Right lobe of liver (tissue), 6 donors: Measurements from ENCODE around the gene STAT3. TPM values are rescaled to one million over a fixed set of nuclear protein-coding genes. Genes with fewer than 3 reads are reported as not detected.

Experiments
- ATAC-seq, 4 donors: fragments of 200-7000 bp; cut with Tn5 transposase; one replicate each; pipeline ENCODE4 v1.9.1; 2020; ENCODE audit warnings: mild to moderate bottlenecking in 4 of 4, moderate library complexity in 4 of 4
- DNase-seq, 3 donors: peaks; one replicate each; pipeline ENCODE4 v3.0.0-alpha.2; 2020
- H3K27ac ChIP-seq, 3 donors: fragments of 200-600 bp; one replicate each; pipeline ENCODE4 v1.8.0; 2022
- H3K27me3 ChIP-seq, 2 donors: fragments of 200-600 bp; one replicate each; pipeline ENCODE4 v1.8.0; 2022
- H3K36me3 ChIP-seq, 4 donors: fragments of 200-600 bp; sonication (generic) in 1 of 4; one replicate each; pipeline versions ENCODE4 v1.5.1 to v1.8.0; 2017 to 2022; ENCODE audit warnings: control low read depth in 1 of 4
- H3K4me1 ChIP-seq, 4 donors: fragments of 200-600 bp; sonication (generic) in 1 of 4; one replicate each; pipeline versions ENCODE4 v1.5.1 to v1.8.0; 2017 to 2022; ENCODE audit warnings: control low read depth in 1 of 4
- H3K4me3 ChIP-seq, 3 donors: fragments of 200-600 bp; one replicate each; pipeline ENCODE4 v1.8.0; 2022
- H3K9me3 ChIP-seq, 4 donors: fragments of 200-600 bp; sonication (generic) in 1 of 4; one replicate each; pipeline versions ENCODE4 v1.5.1 to v1.8.0; 2017 to 2022; ENCODE audit warnings: control low read depth in 1 of 4
- CTCF ChIP-seq, 4 donors: fragments of 200-600 bp in 3 of 4; fragments of 450-650 bp in 1 of 4; IDR thresholded peaks; one replicate each; pipeline versions ENCODE4 v1.5.1 to v1.8.0; 2016 to 2022; ENCODE audit warnings: antibody characterized with exemption in 4 of 4, mild to moderate bottlenecking in 2 of 4
- POLR2A ChIP-seq: fragments of 450-650 bp; IDR thresholded peaks from one replicate; pipeline ENCODE4 v1.6.1; 2017; ENCODE audit warnings: antibody characterized with exemption, mild to moderate bottlenecking
- WGBS: methylation state at CpG from one replicate; pipeline ENCODE4 v1.1.6; 2018; ENCODE audit warnings: low coverage, low lambda C conversion rate; ENCODE audit not compliant: insufficient coverage; ENCODE audit errors: missing lambda C conversion rate; 5-methylcytosine and 5-hydroxymethylcytosine counted together
- intact Hi-C, 2 donors: fragments of 100-400 bp; cut with DNase I; formaldehyde crosslinking; loops; one replicate each; pipeline versions ENCODE4 v1.11.2 to v1.14.1; 2022
- total RNA-seq, 6 experiments: library from RNA; depleted of rRNA in 2 of 6; stranded (reverse); fragments of >200 nt in 2 of 6; fragmentation: NEBNext Ultra II Directional in 3 of 6; extraction: Animal tissue kit (Norgen Biotek cat#: 25700) in 3 of 6; gene quantifications; one replicate each; pipeline versions ENCODE4 v1.1.0 to v1.2.4, GENCODE V29; 2016 to 2023
- donor health status: DM: no; HTN: yes; CAD: no.
- donor health status: DM: no; HTN: no; CAD: no.
- donor health status: DM: no; HTN: no; CAD: no.
- donor health status: DM: no; HTN: yes; CAD: no.
- donor health status: DM: no; HTN: yes; CAD: no.

The STAT3 gene
- total RNA-seq, 6 experiments from 2014 or later = 108 to 267 (median 208) TPM

GRCh38 chr17:42406615-42407288 lies 18.5 kb upstream of the STAT3 start:
- H3K36me3 ChIP-seq = no peaks in the 10 kb centered on the region
- intact Hi-C loops = loop anchor here (5.0 to 10.0 kb wide), 2 partner anchors 84 to 92 kb away; no protein-coding TSS in a partner anchor
- H3K27me3 ChIP-seq = no peaks in the 10 kb centered on the region
- no peak overlapping the region for H3K4me3 ChIP-seq
- no peak for TF ChIP-seq POLR2A
- no peak for TF ChIP-seq CTCF (IDR thresholded peaks at IDR 0.05)
- H3K4me1 ChIP-seq = peaks cover 0 to 12% (median 6%) of the 10 kb centered on the region in 4 donors
- no peaks in the 10 kb centered on the region for H3K9me3 ChIP-seq
- ATAC-seq = no peak
- no peak for DNase-seq
- H3K27ac ChIP-seq = peak overlapping the region in 1 of 3 donors; percentile 14
- 39% methylated on average over 5 of the region's 5 CpGs for WGBS

GRCh38 chr17:42405963-42406495 lies 17.8 kb upstream of the STAT3 start:
- peak; percentile 73 to 80 (median 76) for ATAC-seq
- DNase-seq = peak; percentile 80 to 85 (median 82)
- no peaks in the 10 kb centered on the region for H3K9me3 ChIP-seq
- TF ChIP-seq CTCF (IDR thresholded peaks at IDR 0.05) (peak; percentile 79 to 90 (median 88)), POLR2A (no peak)
- no peaks in the 10 kb centered on the region for H3K36me3 ChIP-seq
- H3K27me3 ChIP-seq = no peaks in the 10 kb centered on the region
- H3K4me3 ChIP-seq = no peak overlapping the region
- H3K27ac ChIP-seq = no peak overlapping the region
- H3K4me1 ChIP-seq = peaks cover 0 to 12% (median 6%) of the 10 kb centered on the region in 4 donors
- intact Hi-C loops = loop anchor here (5.0 to 10.0 kb wide), 2 partner anchors 84 to 91 kb away; no protein-coding TSS in a partner anchor
- 25% methylated on average over 22 of the region's 26 CpGs for WGBS

- Histone ChIP-seq H3K27ac (no peak overlapping the region), H3K9me3 (no peaks in the 10 kb centered on the region), H3K36me3 (no peaks in the 10 kb centered on the region), H3K4me1 (peaks cover 0 to 15% (median 6%) of the 10 kb centered on the region in 4 donors), H3K4me3 (no peak overlapping the region), H3K27me3 (no peaks in the 10 kb centered on the region)
- peak in 1 of 3 donors; percentile 49 for DNase-seq
- TF ChIP-seq CTCF (IDR thresholded peaks at IDR 0.05) = no peak
- TF ChIP-seq POLR2A = no peak
- no peak for ATAC-seq
- intact Hi-C loops = loop anchor here (5.0 to 10.0 kb wide), 2 partner anchors 83 to 90 kb away; no protein-coding TSS in a partner anchor
- WGBS = 71% methylated on average over 28 of the region's 35 CpGs
These were observed 16.8 kb upstream of the STAT3 start for GRCh38 chr17:42405076-42405475.

GRCh38 chr17:42404326-42405055 lies 16.2 kb upstream of the STAT3 start:
- 75% methylated on average over 28 of the region's 63 CpGs for WGBS

More at GRCh38 chr17:42404326-42405055, 16.2 kb upstream of the STAT3 start:
- no peaks in the 10 kb centered on the region for H3K9me3 ChIP-seq
- H3K36me3 ChIP-seq = no peaks in the 10 kb centered on the region
- peaks cover 0 to 19% (median 6%) of the 10 kb centered on the region in 4 donors for H3K4me1 ChIP-seq
- ATAC-seq (no peak), DNase-seq (no peak)
- no peak overlapping the region for H3K27ac ChIP-seq
- H3K27me3 ChIP-seq = no peaks in the 10 kb centered on the region
- no peak overlapping the region for H3K4me3 ChIP-seq
- intact Hi-C loops = loop anchor here (5.0 to 10.0 kb wide), 2 partner anchors 82 to 90 kb away; no protein-coding TSS in a partner anchor
- TF ChIP-seq CTCF (IDR thresholded peaks at IDR 0.05) (no peak), POLR2A (no peak)
